ENCODE data around the gene MTHFS.
"Not testable (repeated sequence)": the region's sequence is repeated elsewhere in the genome, so short reads cannot be mapped to it uniquely, and the experiment has no call there.

Gene MTHFS

DNA sequence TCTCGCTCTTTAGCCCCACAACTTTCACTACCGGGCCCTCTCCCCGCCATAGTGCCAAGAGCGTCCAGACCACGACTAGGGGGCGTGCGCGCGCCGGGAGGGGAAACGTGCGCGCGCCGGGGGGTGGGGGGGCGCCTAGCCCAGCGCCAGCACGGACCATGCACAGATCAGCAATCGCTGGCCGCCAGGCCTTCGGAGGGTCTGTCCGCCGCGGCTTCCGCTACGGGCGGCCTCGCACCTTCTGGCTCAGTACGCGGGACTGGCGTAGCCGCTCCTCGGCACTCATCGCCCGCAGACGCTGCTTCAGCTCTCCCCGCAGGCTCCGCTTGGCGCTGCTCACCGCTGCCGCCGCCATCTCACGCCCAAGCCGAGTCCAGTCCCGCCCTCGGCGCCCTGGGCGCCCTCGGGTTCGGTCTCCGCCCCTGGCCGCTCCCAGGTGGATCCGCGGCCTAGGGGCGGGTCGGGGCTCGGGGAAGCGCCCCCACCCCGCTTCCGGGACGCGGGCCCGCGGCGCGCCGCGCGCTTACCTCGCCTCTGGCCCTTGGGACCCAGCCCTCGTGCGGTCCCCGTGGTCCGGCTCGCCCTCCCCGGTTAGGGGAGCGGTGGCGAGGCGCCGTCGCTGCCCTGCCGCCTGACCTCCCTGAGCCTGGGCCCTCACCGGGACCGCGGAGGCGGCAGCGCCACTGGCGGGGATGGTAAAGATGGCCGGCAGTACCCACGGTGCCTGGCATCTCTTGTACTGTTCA lies at the start of gene MTHFS:
TSS of gene MTHFS (minus strand) at position 381 of the 746 bp plus-strand sequence. CDS start at position 355, 26 bp downstream.
- peak; percentile 57 for DNase-seq (ENCODE audit: low read depth)

GRCh38 chr15:79944622-79945021 lies 47.8 kb upstream of the MTHFS start:
- DNase-seq (ENCODE audit: low read depth) = no peak

GRCh38 chr15:79943820-79944219 lies 47.0 kb upstream of the MTHFS start:
- DNase-seq (ENCODE audit: low read depth) = no peak

GRCh38 chr15:79942741-79943481 lies 46.1 kb upstream of the MTHFS start:
- DNase-seq (ENCODE audit: low read depth) = no peak

DNA sequence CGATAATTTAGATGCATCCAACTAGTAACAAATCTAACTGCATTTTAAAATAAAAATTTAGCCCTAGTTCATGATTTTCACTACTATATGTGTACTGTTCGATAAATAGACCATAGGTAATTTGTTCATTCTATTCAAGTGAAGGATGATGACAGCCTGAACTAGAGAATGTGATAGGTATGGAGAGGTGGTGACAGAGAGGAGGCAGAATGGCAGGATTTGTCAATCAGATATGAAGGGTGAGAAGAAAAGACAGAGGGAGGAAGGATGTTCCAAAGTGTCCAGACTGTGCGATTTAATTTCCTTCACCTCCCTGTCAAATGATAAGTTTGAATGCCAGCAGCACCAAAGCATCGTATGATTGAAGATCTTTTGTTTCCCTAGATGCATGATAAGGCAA lies 42.6 kb upstream of the MTHFS start:
- no peak for DNase-seq (ENCODE audit: low read depth)

- no peak for DNase-seq (ENCODE audit: low read depth)
These were observed 41.3 kb upstream of the MTHFS start for GRCh38 chr15:79938143-79938542.

DNA sequence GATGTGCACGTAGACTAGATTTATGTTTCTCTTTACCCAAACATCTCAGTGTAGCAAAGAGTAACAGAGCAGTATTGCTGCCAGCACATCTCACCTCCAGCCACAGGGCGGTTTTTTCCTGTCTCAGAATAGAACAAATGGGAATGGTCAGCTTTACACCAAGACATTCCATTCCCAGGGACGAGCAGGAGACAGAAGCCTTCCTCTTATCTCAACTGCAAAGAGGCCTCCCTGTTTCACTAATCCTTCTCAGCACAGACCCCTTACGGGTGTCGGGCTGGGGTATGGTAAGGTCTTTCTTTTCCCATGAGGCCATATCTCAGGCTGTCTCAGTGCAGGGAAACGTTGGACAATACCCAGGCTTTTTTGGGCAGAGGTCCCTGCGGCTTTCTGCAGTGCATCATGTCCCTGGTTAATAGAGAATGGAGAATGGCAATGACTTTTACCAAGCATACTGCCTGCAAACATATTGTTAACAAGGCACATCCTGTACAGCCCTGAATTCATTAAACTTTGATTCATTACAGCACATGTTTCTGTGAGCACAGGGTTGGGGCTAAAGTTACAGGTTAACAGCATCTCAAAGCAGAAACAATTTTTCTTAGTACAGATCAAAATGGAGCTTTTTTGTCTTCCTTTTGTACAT lies 38.9 kb upstream of the MTHFS start:
- DNase-seq (ENCODE audit: low read depth) = not testable (repeated sequence)

DNA sequence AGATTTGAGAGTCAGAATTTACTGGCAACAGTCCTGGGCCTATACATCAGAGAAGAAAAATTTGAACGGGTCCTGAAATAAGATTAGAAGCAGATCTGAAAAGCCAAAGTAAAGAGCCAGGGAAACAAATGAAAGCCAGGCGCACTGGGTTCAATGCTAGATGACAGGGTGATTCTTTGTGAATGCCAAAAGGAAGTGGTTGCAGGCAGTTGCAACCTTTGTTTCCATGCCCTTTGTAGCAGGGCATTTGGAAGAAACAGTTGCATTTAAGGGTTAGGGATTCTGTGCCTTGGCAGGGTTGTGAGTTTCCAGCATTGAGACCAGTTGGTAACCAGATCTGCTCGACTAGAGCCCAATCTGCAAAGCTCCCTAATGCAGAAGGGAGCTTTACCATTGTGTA lies 36.4 kb upstream of the MTHFS start:
- no peak for DNase-seq (ENCODE audit: low read depth)

DNA sequence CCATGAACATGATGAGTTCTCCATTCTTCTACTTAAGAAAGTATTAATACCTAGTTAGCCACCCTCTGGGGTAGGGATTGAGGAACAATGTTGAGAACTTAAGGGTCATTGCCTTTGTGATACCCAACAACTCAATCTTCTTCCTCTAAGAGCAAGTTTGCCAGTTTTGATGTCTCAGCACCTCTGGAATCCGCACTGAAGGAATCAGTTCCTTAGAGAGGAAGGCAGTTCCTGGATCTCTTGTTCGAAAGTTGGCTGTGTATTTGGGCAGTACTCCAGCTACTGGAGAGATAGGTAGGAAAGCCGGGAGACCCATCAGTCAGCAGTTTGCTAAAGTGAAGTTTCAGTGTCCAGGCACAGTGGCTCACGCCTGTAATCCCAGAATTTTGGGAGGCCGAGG lies 35.6 kb upstream of the MTHFS start:
- no peak for DNase-seq (ENCODE audit: low read depth)

DNA sequence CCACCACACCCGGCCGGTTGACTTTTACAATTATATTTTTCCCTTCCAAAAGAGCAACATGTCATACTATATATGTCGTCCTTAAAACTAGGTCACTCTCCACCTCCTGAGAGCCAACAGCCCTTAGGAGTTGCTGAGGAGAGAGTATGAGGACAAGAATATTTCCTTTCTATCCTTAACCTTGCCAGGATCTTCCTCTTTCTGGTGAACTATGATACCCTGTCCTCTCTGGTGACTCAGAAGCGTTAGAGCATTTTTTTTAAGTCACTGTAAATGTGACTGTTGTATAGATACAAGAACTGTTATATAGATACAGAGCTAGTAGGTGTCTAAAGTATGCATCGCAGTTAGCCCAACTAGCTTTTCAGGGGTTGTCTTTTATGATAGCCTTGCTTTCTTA lies 33.7 kb upstream of the MTHFS start:
- DNase-seq (ENCODE audit: low read depth) = no peak

- no peak for DNase-seq (ENCODE audit: low read depth)
These were observed 32.6 kb upstream of the MTHFS start for GRCh38 chr15:79929412-79929811.

DNA sequence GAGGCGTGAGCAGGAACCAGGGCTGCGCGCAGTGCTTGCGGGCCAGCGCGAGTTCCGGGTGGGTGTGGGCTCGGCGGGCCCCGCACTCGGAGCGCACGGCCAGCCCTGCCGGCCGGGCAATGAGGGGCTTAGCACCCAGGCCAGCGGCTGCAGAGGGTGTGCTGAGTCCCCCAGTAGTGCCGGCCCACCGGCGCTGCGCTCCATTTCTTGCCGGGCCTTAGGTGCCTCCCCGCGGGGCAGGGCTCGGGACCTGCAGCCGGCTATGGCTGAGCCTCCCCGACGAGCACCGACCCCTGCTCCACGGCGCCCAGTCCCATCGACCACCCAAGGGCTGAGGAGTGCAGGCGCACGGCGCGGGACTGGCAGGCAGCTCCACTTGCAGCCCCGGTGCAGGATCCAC lies 29.3 kb upstream of the MTHFS start:
- DNase-seq (ENCODE audit: low read depth) = not testable (repeated sequence)

DNA sequence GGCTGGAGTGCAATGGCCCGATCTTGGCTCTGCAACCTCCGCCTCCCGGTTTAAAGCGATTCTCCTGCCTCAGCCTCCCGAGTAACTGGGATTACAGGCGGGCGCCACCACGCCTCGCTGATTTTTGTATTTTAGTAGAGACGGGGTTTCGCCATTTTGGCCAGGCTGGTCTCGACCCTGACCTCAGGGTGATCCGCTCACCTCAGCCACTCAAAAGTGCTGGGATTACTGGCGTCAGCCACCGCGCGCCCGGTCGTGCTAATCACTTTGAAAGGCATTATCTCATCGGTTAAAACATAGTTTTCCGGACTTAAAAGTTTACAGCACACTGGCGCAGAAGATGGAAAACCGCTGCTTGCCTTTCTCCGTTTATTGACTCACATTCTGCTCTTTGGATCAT lies 27.6 kb upstream of the MTHFS start:
- DNase-seq (ENCODE audit: low read depth) = no peak

DNA sequence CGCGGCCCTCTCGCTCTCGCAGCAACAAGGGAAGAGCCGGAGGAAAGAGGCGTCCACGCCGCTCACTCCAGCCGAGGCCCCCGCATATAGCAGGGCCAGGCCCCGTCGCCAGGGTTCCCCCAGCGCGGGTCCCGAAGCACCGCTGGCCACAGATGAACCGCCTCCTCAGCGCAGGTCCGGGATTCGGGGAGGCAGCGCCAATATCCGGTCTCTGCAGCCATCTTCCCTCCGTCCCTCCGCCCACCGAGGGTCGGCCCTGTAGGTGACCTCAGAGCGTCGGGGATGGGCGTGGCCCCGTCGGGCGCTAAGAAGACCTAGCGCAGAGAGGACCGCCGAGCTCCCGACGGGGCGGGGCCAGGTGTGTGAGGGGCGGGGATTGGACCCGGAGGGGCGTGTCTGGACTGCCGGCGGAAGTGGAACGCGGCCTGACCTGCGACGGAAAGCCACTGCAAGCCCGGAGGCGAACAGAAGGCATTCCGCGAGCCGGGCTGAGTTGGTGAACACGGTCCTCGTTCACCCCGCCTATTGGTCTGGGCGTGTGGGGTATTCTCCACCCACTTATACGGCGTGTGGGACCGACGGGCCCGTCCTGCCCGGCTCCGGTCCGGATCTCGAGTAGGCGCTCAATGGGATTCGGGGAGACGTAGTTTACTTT lies 26.8 kb upstream of the MTHFS start:
- DNase-seq (ENCODE audit: low read depth) = peak; percentile 98

DNA sequence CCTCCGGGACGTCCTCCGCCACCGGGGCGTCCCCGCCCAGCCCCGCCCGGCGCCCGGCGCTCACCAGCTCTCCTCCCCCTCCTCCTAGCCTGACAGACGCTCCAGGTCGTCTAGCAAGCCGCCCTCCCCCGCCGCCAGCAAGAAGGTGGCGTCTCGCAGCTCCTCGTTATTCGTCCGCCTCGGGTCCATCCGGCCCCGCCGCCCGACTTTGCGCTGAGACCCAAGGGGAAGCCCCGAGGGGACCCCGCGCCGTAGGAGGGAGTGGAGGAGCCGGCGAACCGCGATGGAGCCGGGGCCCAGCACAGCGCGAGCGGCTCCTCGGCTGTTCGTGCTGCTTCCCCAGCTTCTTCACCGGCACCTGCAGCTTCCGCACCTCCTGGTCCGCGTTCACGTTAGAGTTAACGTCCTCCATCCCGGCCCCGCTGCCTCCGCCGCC lies 26.3 kb upstream of the MTHFS start:
- DNase-seq (ENCODE audit: low read depth) = peak; percentile 60

DNA sequence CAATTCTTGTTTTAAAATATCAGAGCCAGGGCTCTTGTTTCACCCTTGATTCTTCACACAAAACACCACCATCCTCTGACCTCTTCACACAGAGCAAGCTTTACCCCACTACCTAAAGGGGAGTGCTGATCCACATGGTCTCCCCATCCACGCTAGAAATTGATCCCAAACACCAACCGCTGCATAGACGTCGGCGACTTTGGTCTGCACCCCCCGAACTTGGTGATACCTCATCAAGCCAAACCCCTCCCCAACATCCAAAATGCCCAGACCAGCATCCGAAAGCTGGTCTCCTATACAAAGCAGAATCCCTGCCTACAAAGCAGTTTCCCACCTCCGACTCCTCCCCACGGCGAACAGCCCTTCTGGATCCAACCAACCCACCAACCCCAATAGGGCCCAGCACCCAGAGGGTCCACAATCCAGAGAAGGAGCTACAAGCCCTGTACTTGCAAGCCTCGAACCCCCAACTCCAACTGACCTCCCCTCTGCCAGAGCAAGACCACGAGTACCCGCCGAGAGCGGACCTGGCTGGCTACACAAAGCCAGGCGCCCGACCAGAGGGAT lies 25.8 kb upstream of the MTHFS start:
- no peak for DNase-seq (ENCODE audit: low read depth)

GRCh38 chr15:79919749-79920511 lies 23.1 kb upstream of the MTHFS start:
- DNase-seq (ENCODE audit: low read depth) = no peak

- no peak for DNase-seq (ENCODE audit: low read depth)
These were observed 22.4 kb upstream of the MTHFS start for GRCh38 chr15:79919090-79919748.

GRCh38 chr15:79918278-79918677 lies 21.5 kb upstream of the MTHFS start:
- no peak for DNase-seq (ENCODE audit: low read depth)

DNA sequence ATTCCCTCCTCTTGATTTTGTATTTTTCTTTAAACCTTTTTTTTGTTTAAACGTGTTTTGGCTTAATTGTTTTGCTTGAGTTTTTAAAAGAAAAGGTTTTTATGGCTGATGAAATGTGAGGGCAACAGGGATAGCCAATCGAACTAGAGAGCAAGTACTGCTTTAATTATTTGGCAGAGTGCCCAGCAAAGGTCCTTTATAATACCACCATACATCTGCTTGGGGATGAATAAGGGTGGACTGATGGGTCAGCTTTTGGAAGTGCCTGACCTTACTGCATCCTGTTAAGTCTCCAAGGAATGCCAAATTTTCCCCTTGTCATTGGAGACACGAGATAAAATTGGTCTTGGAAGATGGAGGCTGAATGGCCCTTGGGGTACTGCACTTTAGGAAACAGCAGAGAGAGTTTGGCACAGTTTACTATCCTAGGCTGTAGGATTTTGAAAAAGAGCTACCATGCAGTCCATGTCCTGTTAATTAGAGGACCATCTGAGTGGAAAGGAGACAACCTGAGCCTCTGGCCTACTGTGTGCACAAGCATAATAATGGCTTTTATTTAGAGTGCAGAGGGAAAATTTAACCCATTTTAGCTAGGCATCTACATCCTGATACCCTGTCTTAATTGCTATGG lies 19.8 kb upstream of the MTHFS start:
- DNase-seq (ENCODE audit: low read depth) = no peak
